ENCODE measurements around the gene WRNIP1.

GRCh38 chr6:2793534-2794151 is 28.4 kb downstream of the WRNIP1 start:
- TF ChIP-seq CTCF (conservative IDR thresholded peaks at IDR 0.05) (no peak), ZFX (IDR thresholded peaks at IDR 0.05) (no peak)

All from C4-2B (cell line).